ENCODE results near the gene PLXNB1. TPM values are rescaled to one million over a fixed set of nuclear protein-coding genes. Genes with fewer than 3 reads are reported as not detected.

PLXNB1 gene
- total RNA-seq, 1 experiment from 2014 or later = 35.6 TPM

- DNase-seq (ENCODE audit: low read depth, low spot score) (no peak), ATAC-seq (no peak)
- Histone ChIP-seq H3K4me3 (replicated peaks in 1 of 2; ENCODE audit: low read depth in 1 of 2, low read length in 2 of 2) (no peak overlapping the region), H3K27ac (ENCODE audit: low read depth, low read length) (no peak overlapping the region), H3K4me2 (ENCODE audit: low read length) (no peak overlapping the region), H3K4me1 (ENCODE audit: control insufficient read depth in 1 of 2, insufficient read depth in 2 of 2, low read length in 2 of 2) (no peaks in the 10 kb centered on the region), H3K9me3 (ENCODE audit: control insufficient read depth in 1 of 2, insufficient read depth in 1 of 2, low read depth in 1 of 2, low read length in 2 of 2) (no peaks in the 10 kb centered on the region), H3K79me2 (ENCODE audit: insufficient read depth, low read length) (no peaks in the 10 kb centered on the region), H3K9me2 (ENCODE audit: insufficient read depth) (no peaks in the 10 kb centered on the region), H3K9ac (ENCODE audit: low read length) (no peak overlapping the region), H3K27me3 (ENCODE audit: insufficient read depth, low read length) (no peaks in the 10 kb centered on the region), H4K20me1 (ENCODE audit: insufficient read depth) (no peaks in the 10 kb centered on the region), H2AFZ (ENCODE audit: low read depth, low read length, poor library complexity, severe bottlenecking) (no peak overlapping the region), H3K36me3 (ENCODE audit: control insufficient read depth in 1 of 2, insufficient read depth in 2 of 2, low read length in 2 of 2) (no peaks in the 10 kb centered on the region; a peak in 1 of 4 replicates)
- intact Hi-C loops (cut with micrococcal nuclease) = no loop called here
- TF ChIP-seq CBX3 (IDR thresholded peaks at IDR 0.05; ENCODE audit: low read depth) = no peak
- no peak for TF ChIP-seq YY1 (IDR thresholded peaks at IDR 0.05; ENCODE audit: extremely low read depth, insufficient replicate concordance, low read depth, low read length)
- BruUV-seq (replicated peaks) = no TSS peak
- POLR2A ChIA-PET = no interaction called here
- CTCF ChIA-PET = interaction anchor here (0.7 kb wide), 1 partner anchor 17 kb away, joined by 3 read pairs; no protein-coding TSS in a partner anchor
- RAD21 ChIA-PET (ENCODE audit: low non-redundant PET in 1 of 2, low total read pairs in 2 of 2, uncharacterized antibody in 2 of 2, unreplicated experiment in 2 of 2) = no interaction called here
Measured at GRCh38 chr3:48419149-48419548, 10.7 kb downstream of the PLXNB1 start.

GRCh38 chr3:48418651-48419050 is 11.2 kb downstream of the PLXNB1 start:
- H3K36me3 ChIP-seq (ENCODE audit: control insufficient read depth in 1 of 2, insufficient read depth in 2 of 2, low read length in 2 of 2) = no peaks in the 10 kb centered on the region; a peak in 1 of 4 replicates
- ChIA-PET CTCF (no interaction called here), POLR2A (no interaction called here), RAD21 (ENCODE audit: low non-redundant PET in 1 of 2, low total read pairs in 2 of 2, uncharacterized antibody in 2 of 2, unreplicated experiment in 2 of 2) (no interaction called here)
- no peak for ATAC-seq
- H2AFZ ChIP-seq (ENCODE audit: low read depth, low read length, poor library complexity, severe bottlenecking) = no peak overlapping the region
- H3K9me2 ChIP-seq (ENCODE audit: insufficient read depth) = no peaks in the 10 kb centered on the region
- no TSS peak for BruUV-seq (replicated peaks)
- no peak overlapping the region for H3K4me2 ChIP-seq (ENCODE audit: low read length)
- H3K9ac ChIP-seq (ENCODE audit: low read length) = no peak overlapping the region
- DNase-seq (ENCODE audit: low read depth, low spot score) = no peak
- H4K20me1 ChIP-seq (ENCODE audit: insufficient read depth) = no peaks in the 10 kb centered on the region
- no peaks in the 10 kb centered on the region for H3K27me3 ChIP-seq (ENCODE audit: insufficient read depth, low read length)
- TF ChIP-seq ZNF274 (IDR thresholded peaks at IDR 0.05; ENCODE audit: low read depth, low read length) (no peak), POLR2A (IDR thresholded peaks at IDR 0.05; ENCODE audit: borderline replicate concordance, extremely low read depth, insufficient read depth, insufficient read length) (no peak), TCF7L2 (IDR thresholded peaks at IDR 0.05; ENCODE audit: borderline replicate concordance, extremely low read depth, insufficient read depth, insufficient read length) (no peak)
- H3K9me3 ChIP-seq (ENCODE audit: control insufficient read depth in 1 of 2, insufficient read depth in 1 of 2, low read depth in 1 of 2, low read length in 2 of 2) = no peaks in the 10 kb centered on the region
- H3K27ac ChIP-seq (ENCODE audit: low read depth, low read length) = no peak overlapping the region
- H3K79me2 ChIP-seq (ENCODE audit: insufficient read depth, low read length) = no peaks in the 10 kb centered on the region
- no peaks in the 10 kb centered on the region for H3K4me1 ChIP-seq (ENCODE audit: control insufficient read depth in 1 of 2, insufficient read depth in 2 of 2, low read length in 2 of 2)
- H3K4me3 ChIP-seq (replicated peaks in 1 of 2; ENCODE audit: low read depth in 1 of 2, low read length in 2 of 2) = no peak overlapping the region
- intact Hi-C loops (cut with micrococcal nuclease) = no loop called here
